ENCODE measurements around the gene SDHC. TPM values are rescaled to one million over a fixed set of nuclear protein-coding genes. Genes with fewer than 3 reads are reported as not detected.

Gene SDHC
- total RNA-seq, 1 experiment from 2014 or later = 192 TPM

- TF ChIP-seq RAD21 (IDR thresholded peaks at IDR 0.05; ENCODE audit: low read depth) = peak; percentile 47
- no peak for TF ChIP-seq TCF7L2 (IDR thresholded peaks at IDR 0.05; ENCODE audit: borderline replicate concordance, extremely low read depth, insufficient read depth, insufficient read length)
- no peak for TF ChIP-seq POLR2A (IDR thresholded peaks at IDR 0.05; ENCODE audit: borderline replicate concordance, extremely low read depth, insufficient read depth, insufficient read length)
- no peak for TF ChIP-seq ZBTB33 (IDR thresholded peaks at IDR 0.05; ENCODE audit: extremely low read depth, insufficient replicate concordance, low read length)
- TF ChIP-seq REST (IDR thresholded peaks at IDR 0.05; ENCODE audit: low read depth) = no peak
- no peak for TF ChIP-seq CBX3 (IDR thresholded peaks at IDR 0.05; ENCODE audit: low read depth)
- TF ChIP-seq YY1 (IDR thresholded peaks at IDR 0.05; ENCODE audit: extremely low read depth, insufficient replicate concordance, low read depth, low read length) = peak; percentile 31
- no peak for TF ChIP-seq EZH2 (IDR thresholded peaks at IDR 0.05)
Observed at GRCh38 chr1:161305867-161306519, 8.2 kb upstream of the SDHC start (continued).

Data from HCT116 (cell line).